Keratinocyte (primary cell): ENCODE results near the gene NDUFV1.

Source experiments
- CTCF ChIP-seq, 3 experiments: IDR thresholded peaks in 1 of 3; conservative IDR thresholded peaks in 1 of 3; optimal IDR thresholded peaks in 1 of 3; 2 replicates in 2 of 3; 3 replicates in 1 of 3; pipeline versions ENCODE3 to v1.5.1; 2011; ENCODE audit warnings: low read length in 3 of 3, mild to moderate bottlenecking in 3 of 3, moderate library complexity in 2 of 3, control low read depth in 1 of 3, inconsistent platforms in 1 of 3; ENCODE audit not compliant: insufficient read depth in 2 of 3; ENCODE audit errors: extremely low read depth in 1 of 3
- EZH2 ChIP-seq: IDR thresholded peaks from one replicate; pipeline ENCODE4 v1.6.1; 2012; ENCODE audit warnings: inconsistent platforms, mild to moderate bottlenecking, low read length, moderate library complexity

- TF ChIP-seq CTCF (optimal IDR thresholded peaks at IDR 0.05 in 1 of 3, IDR thresholded peaks at IDR 0.05 in 1 of 3, conservative IDR thresholded peaks at IDR 0.05 in 1 of 3; ENCODE audit: extremely low read depth in 1 of 3, insufficient read depth in 2 of 3, low read length in 3 of 3): peak in 1 of 3 experiments; percentile 14
- TF ChIP-seq EZH2: no peak
These were observed 21.6 kb upstream of the NDUFV1 start for GRCh38 chr11:67584881-67585873.
